Measurements from ENCODE around the gene PDE8B. TPM values are rescaled to one million over a fixed set of nuclear protein-coding genes. Genes with fewer than 3 reads are reported as not detected.

PDE8B gene
- total RNA-seq, 1 experiment from 2014 or later, result 0.86 TPM

GRCh38 chr5:77213601-77214000 is 3.1 kb downstream of the PDE8B start:
- no peaks in the 10 kb centered on the region for H3K9me3 ChIP-seq
- H3K9me3 Mint-ChIP-seq (ENCODE audit: unreplicated experiment), result no peaks in the 10 kb centered on the region
- no peak for TF ChIP-seq CTCF (IDR thresholded peaks at IDR 0.05; ENCODE audit: insufficient read depth in 1 of 2, low read depth in 1 of 2, low read length in 1 of 2, severe bottlenecking in 1 of 2, unreplicated experiment in 1 of 2)
- CTCF ChIA-PET, result no interaction called here
- no TSS peak for BruUV-seq (replicated peaks)
- peaks cover 4% of the 10 kb centered on the region for H3K27me3 Mint-ChIP-seq (ENCODE audit: insufficient read depth, unreplicated experiment)
- no peak overlapping the region for H3K4me3 ChIP-seq (ENCODE audit: low read depth, low read length)
- no peak for DNase-seq
- H3K4me1 Mint-ChIP-seq (ENCODE audit: low read depth, unreplicated experiment), result no peaks in the 10 kb centered on the region
- no peaks in the 10 kb centered on the region for H3K36me3 Mint-ChIP-seq (ENCODE audit: insufficient read depth, unreplicated experiment)
- POLR2A ChIA-PET, result no interaction called here
- no peak overlapping the region for H3K27ac Mint-ChIP-seq (ENCODE audit: unreplicated experiment)
- H3K27me3 ChIP-seq (replicated peaks; ENCODE audit: control insufficient read depth, insufficient read depth, low read length), result no peaks in the 10 kb centered on the region; the same call in 1 of the 2 replicates
- H3K4me3 Mint-ChIP-seq (ENCODE audit: unreplicated experiment), result no peak overlapping the region
- intact Hi-C loops (cut with micrococcal nuclease; ENCODE audit: unreplicated experiment), result no loop called here
- H3K36me3 ChIP-seq (ENCODE audit: control insufficient read depth, insufficient read depth, low read length), result no peaks in the 10 kb centered on the region
- no peaks in the 10 kb centered on the region for H3K4me1 ChIP-seq

- no peak for TF ChIP-seq CTCF (IDR thresholded peaks at IDR 0.05; ENCODE audit: insufficient read depth in 1 of 2, low read depth in 1 of 2, low read length in 1 of 2, severe bottlenecking in 1 of 2, unreplicated experiment in 1 of 2)
- no peaks in the 10 kb centered on the region for H3K36me3 Mint-ChIP-seq (ENCODE audit: insufficient read depth, unreplicated experiment)
- no peak overlapping the region for H3K27ac Mint-ChIP-seq (ENCODE audit: unreplicated experiment)
- H3K27me3 Mint-ChIP-seq (ENCODE audit: insufficient read depth, unreplicated experiment), result peaks cover 4% of the 10 kb centered on the region
- ChIA-PET CTCF (no interaction called here), POLR2A (no interaction called here)
- no peak for DNase-seq
- intact Hi-C loops (cut with micrococcal nuclease; ENCODE audit: unreplicated experiment), result no loop called here
- H3K4me1 Mint-ChIP-seq (ENCODE audit: low read depth, unreplicated experiment), result no peaks in the 10 kb centered on the region
- Histone ChIP-seq H3K4me1 (no peaks in the 10 kb centered on the region), H3K9me3 (no peaks in the 10 kb centered on the region), H3K4me3 (ENCODE audit: low read depth, low read length) (no peak overlapping the region), H3K36me3 (ENCODE audit: control insufficient read depth, insufficient read depth, low read length) (no peaks in the 10 kb centered on the region), H3K27me3 (replicated peaks; ENCODE audit: control insufficient read depth, insufficient read depth, low read length) (no peaks in the 10 kb centered on the region; the same call in 1 of the 2 replicates)
- no peak overlapping the region for H3K4me3 Mint-ChIP-seq (ENCODE audit: unreplicated experiment)
- BruUV-seq (replicated peaks), result no TSS peak
- no peaks in the 10 kb centered on the region for H3K9me3 Mint-ChIP-seq (ENCODE audit: unreplicated experiment)
Observed at GRCh38 chr5:77214151-77214550, 3.7 kb downstream of the PDE8B start.

- Histone ChIP-seq H3K4me1 (no peaks in the 10 kb centered on the region), H3K9me3 (no peaks in the 10 kb centered on the region), H3K4me3 (ENCODE audit: low read depth, low read length) (no peak overlapping the region), H3K27me3 (replicated peaks; ENCODE audit: control insufficient read depth, insufficient read depth, low read length) (no peaks in the 10 kb centered on the region; the same call in 1 of the 2 replicates), H3K36me3 (ENCODE audit: control insufficient read depth, insufficient read depth, low read length) (no peaks in the 10 kb centered on the region)
- Mint-ChIP-seq H3K4me1 (ENCODE audit: low read depth, unreplicated experiment) (no peaks in the 10 kb centered on the region), H3K27me3 (ENCODE audit: insufficient read depth, unreplicated experiment) (no peaks in the 10 kb centered on the region), H3K4me3 (ENCODE audit: unreplicated experiment) (no peak overlapping the region), H3K27ac (ENCODE audit: unreplicated experiment) (no peak overlapping the region), H3K9me3 (ENCODE audit: unreplicated experiment) (no peaks in the 10 kb centered on the region), H3K36me3 (ENCODE audit: insufficient read depth, unreplicated experiment) (no peaks in the 10 kb centered on the region)
- intact Hi-C loops (cut with micrococcal nuclease; ENCODE audit: unreplicated experiment), result no loop called here
- TF ChIP-seq CTCF (IDR thresholded peaks at IDR 0.05; ENCODE audit: insufficient read depth in 1 of 2, low read depth in 1 of 2, low read length in 1 of 2, severe bottlenecking in 1 of 2, unreplicated experiment in 1 of 2), result peak in 1 of 2 experiments; percentile 39
- ChIA-PET POLR2A (no interaction called here), CTCF (no interaction called here)
- BruUV-seq (replicated peaks), result no TSS peak
- peak in 1 of 2 experiments; percentile 31 for DNase-seq
Observed at GRCh38 chr5:77218263-77218662, 7.8 kb downstream of the PDE8B start.

All from Caco-2 (cell line).